Hepatocyte (in vitro differentiated cells): ENCODE measurements around the gene LRMDA.

Experiments
- EZH2 ChIP-seq: fragments of 200-600 bp; sonication (generic); IDR thresholded peaks from 2 replicates; pipeline ENCODE4 v1.6.1; 2016; ENCODE audit warnings: antibody characterized with exemption, mild to moderate bottlenecking, borderline replicate concordance
- TF ChIP-seq, protein P1 (sequence below): fragments of 200-600 bp; sonication (generic); IDR thresholded peaks from 2 replicates; pipeline ENCODE4 v1.5.1; 2016; ENCODE audit warnings: antibody characterized with exemption, mild to moderate bottlenecking; ENCODE audit not compliant: poor library complexity

- TF ChIP-seq, protein P1, sequence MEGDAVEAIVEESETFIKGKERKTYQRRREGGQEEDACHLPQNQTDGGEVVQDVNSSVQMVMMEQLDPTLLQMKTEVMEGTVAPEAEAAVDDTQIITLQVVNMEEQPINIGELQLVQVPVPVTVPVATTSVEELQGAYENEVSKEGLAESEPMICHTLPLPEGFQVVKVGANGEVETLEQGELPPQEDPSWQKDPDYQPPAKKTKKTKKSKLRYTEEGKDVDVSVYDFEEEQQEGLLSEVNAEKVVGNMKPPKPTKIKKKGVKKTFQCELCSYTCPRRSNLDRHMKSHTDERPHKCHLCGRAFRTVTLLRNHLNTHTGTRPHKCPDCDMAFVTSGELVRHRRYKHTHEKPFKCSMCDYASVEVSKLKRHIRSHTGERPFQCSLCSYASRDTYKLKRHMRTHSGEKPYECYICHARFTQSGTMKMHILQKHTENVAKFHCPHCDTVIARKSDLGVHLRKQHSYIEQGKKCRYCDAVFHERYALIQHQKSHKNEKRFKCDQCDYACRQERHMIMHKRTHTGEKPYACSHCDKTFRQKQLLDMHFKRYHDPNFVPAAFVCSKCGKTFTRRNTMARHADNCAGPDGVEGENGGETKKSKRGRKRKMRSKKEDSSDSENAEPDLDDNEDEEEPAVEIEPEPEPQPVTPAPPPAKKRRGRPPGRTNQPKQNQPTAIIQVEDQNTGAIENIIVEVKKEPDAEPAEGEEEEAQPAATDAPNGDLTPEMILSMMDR, result no peak
- no peak for TF ChIP-seq EZH2
These were observed 262.1 kb downstream of the LRMDA start for GRCh38 chr10:75693489-75693888.
